NT2/D1 (cell line): ENCODE data around the gene XRN1.
"Not testable (repeated sequence)": the region's sequence is repeated elsewhere in the genome, so short reads cannot be mapped to it uniquely, and the experiment has no call there.

ENCODE experiments used
- DNase-seq: peaks from one replicate; pipeline ENCODE4 v3.0.0-alpha.2; 2011; ENCODE audit warnings: low read depth, low spot score
- H3K27me3 ChIP-seq: 2 replicates; pipeline ENCODE4 v1.6.0; 2011; ENCODE audit warnings: mild to moderate bottlenecking; ENCODE audit not compliant: insufficient read length, insufficient read depth
- H3K36me3 ChIP-seq: 2 replicates; pipeline ENCODE4 v1.6.1; 2011; ENCODE audit warnings: mild to moderate bottlenecking, low read length, mixed read lengths; ENCODE audit not compliant: insufficient read depth, insufficient read length
- H3K4me1 ChIP-seq: 2 replicates; pipeline ENCODE4 v1.5.1; 2011; ENCODE audit not compliant: insufficient read depth, insufficient read length
- H3K4me3 ChIP-seq: 2 replicates; pipeline ENCODE4 v1.5.1; 2011; ENCODE audit warnings: low read depth; ENCODE audit not compliant: insufficient read length
- H3K9ac ChIP-seq: 2 replicates; pipeline ENCODE4 v1.6.0; 2011; ENCODE audit warnings: low read depth; ENCODE audit not compliant: insufficient read length
- H3K9me3 ChIP-seq: 2 replicates; pipeline ENCODE4 v1.5.1; 2011; ENCODE audit warnings: mild to moderate bottlenecking, low read length; ENCODE audit not compliant: insufficient read depth
- SUZ12 ChIP-seq: IDR thresholded peaks from 2 replicates; pipeline ENCODE4 v1.6.1; 2011; ENCODE audit not compliant: insufficient read length, insufficient read depth; ENCODE audit errors: extremely low read depth
- YY1 ChIP-seq: IDR thresholded peaks from 2 replicates; pipeline ENCODE4 v1.6.1; 2011; ENCODE audit not compliant: insufficient read length, insufficient read depth
- ZNF274 ChIP-seq: IDR thresholded peaks from 2 replicates; pipeline ENCODE4 v1.6.1; 2011; ENCODE audit warnings: mild to moderate bottlenecking, low read depth, low read length

Gene XRN1

GRCh38 chr3:142332390-142332789 lies 115.4 kb downstream of the XRN1 start:
- H3K36me3 ChIP-seq = peaks cover 14% of the 10 kb centered on the region

GRCh38 chr3:142324275-142324953 lies 123.4 kb downstream of the XRN1 start:
- H3K9ac ChIP-seq, H3K36me3 ChIP-seq, H3K4me3 ChIP-seq, H3K9me3 ChIP-seq, H3K4me1 ChIP-seq, H3K27me3 ChIP-seq, DNase-seq: not testable (repeated sequence)

More at GRCh38 chr3:142332390-142332789, 115.4 kb downstream of the XRN1 start:
- no peak for DNase-seq
- H3K9ac ChIP-seq = no peak overlapping the region
- H3K27me3 ChIP-seq = no peaks in the 10 kb centered on the region
- H3K9me3 ChIP-seq = no peaks in the 10 kb centered on the region
- H3K4me1 ChIP-seq = no peaks in the 10 kb centered on the region
- H3K4me3 ChIP-seq = no peak overlapping the region
- TF ChIP-seq ZNF274 (no peak), SUZ12 (no peak), YY1 (no peak)

- H3K27me3 ChIP-seq = no peaks in the 10 kb centered on the region
- DNase-seq = no peak
- H3K36me3 ChIP-seq = no peaks in the 10 kb centered on the region
- H3K4me3 ChIP-seq = no peak overlapping the region
- TF ChIP-seq SUZ12 (no peak), YY1 (no peak), ZNF274 (no peak)
- no peaks in the 10 kb centered on the region for H3K4me1 ChIP-seq
- H3K9ac ChIP-seq = no peak overlapping the region
- no peaks in the 10 kb centered on the region for H3K9me3 ChIP-seq
These were observed 127.9 kb downstream of the XRN1 start for GRCh38 chr3:142319912-142320311.

GRCh38 chr3:142319094-142319493 lies 128.7 kb downstream of the XRN1 start:
- Histone ChIP-seq H3K4me3 (no peak overlapping the region), H3K27me3 (no peaks in the 10 kb centered on the region), H3K36me3 (no peaks in the 10 kb centered on the region), H3K9me3 (no peaks in the 10 kb centered on the region), H3K9ac (no peak overlapping the region), H3K4me1 (no peaks in the 10 kb centered on the region)
- TF ChIP-seq YY1 (no peak), SUZ12 (no peak), ZNF274 (no peak)
- no peak for DNase-seq

GRCh38 chr3:142318331-142318730 lies 129.5 kb downstream of the XRN1 start:
- Histone ChIP-seq H3K4me1 (no peaks in the 10 kb centered on the region), H3K4me3 (no peak overlapping the region), H3K27me3 (no peaks in the 10 kb centered on the region), H3K36me3 (no peaks in the 10 kb centered on the region), H3K9me3 (no peaks in the 10 kb centered on the region), H3K9ac (no peak overlapping the region)
- no peak for DNase-seq
- TF ChIP-seq YY1 (no peak), SUZ12 (no peak), ZNF274 (no peak)

- peaks cover 16% of the 10 kb centered on the region for H3K36me3 ChIP-seq
- not testable (repeated sequence) for H3K4me3 ChIP-seq, H3K27me3 ChIP-seq, H3K9ac ChIP-seq, H3K9me3 ChIP-seq, DNase-seq, H3K4me1 ChIP-seq
These were observed 131.9 kb downstream of the XRN1 start for GRCh38 chr3:142315978-142316388.

GRCh38 chr3:142315083-142315482 lies 132.8 kb downstream of the XRN1 start:
- Histone ChIP-seq H3K4me1 (no peaks in the 10 kb centered on the region), H3K4me3 (no peak overlapping the region), H3K9ac (no peak overlapping the region), H3K9me3 (no peaks in the 10 kb centered on the region), H3K27me3 (no peaks in the 10 kb centered on the region), H3K36me3 (peaks cover 16% of the 10 kb centered on the region)
- DNase-seq = no peak
- no peak for TF ChIP-seq SUZ12

- Histone ChIP-seq H3K36me3 (peaks cover 16% of the 10 kb centered on the region), H3K9me3 (no peaks in the 10 kb centered on the region), H3K4me1 (no peaks in the 10 kb centered on the region), H3K9ac (no peak overlapping the region), H3K4me3 (no peak overlapping the region), H3K27me3 (no peaks in the 10 kb centered on the region)
- no peak for DNase-seq
- TF ChIP-seq YY1 = no peak
- TF ChIP-seq SUZ12 = no peak
- no peak for TF ChIP-seq ZNF274
These were observed 137.4 kb downstream of the XRN1 start for GRCh38 chr3:142310439-142310838.

GRCh38 chr3:142302847-142303246 lies 145.0 kb downstream of the XRN1 start:
- not testable (repeated sequence) for H3K4me1 ChIP-seq, H3K27me3 ChIP-seq, H3K9ac ChIP-seq, DNase-seq, H3K36me3 ChIP-seq, H3K4me3 ChIP-seq, H3K9me3 ChIP-seq
